ENCODE results near the gene STK38L. TPM values are rescaled to one million over a fixed set of nuclear protein-coding genes. Genes with fewer than 3 reads are reported as not detected.
A peak's percentile ranks its signal among the peaks of the same experiment; 100 is the strongest.

Gene STK38L
- total RNA-seq, 1 donor from 2014 or later: 115 TPM

GRCh38 chr12:27338473-27338872 lies 94.4 kb downstream of the STK38L start:
- H3K4me3 Mint-ChIP-seq (ENCODE audit: unreplicated experiment): no peak overlapping the region
- Histone ChIP-seq H3K4me1 (ENCODE audit: insufficient read depth, low read length) (peaks cover 25% of the 10 kb centered on the region), H4K20me1 (ENCODE audit: insufficient read depth, low read length) (peaks cover 13% of the 10 kb centered on the region), H3K4me3 (ENCODE audit: insufficient read depth, low read depth, low read length) (no peak overlapping the region), H3K4me2 (ENCODE audit: low read length) (no peak overlapping the region), H3K27me3 (ENCODE audit: insufficient read depth, low read length) (no peaks in the 10 kb centered on the region), H3K9ac (ENCODE audit: low read length) (no peak overlapping the region), H3K36me3 (ENCODE audit: insufficient read depth, low read length) (no peaks in the 10 kb centered on the region), H3K79me2 (ENCODE audit: insufficient read depth, low read length) (peaks cover 79% of the 10 kb centered on the region), H3K27ac (ENCODE audit: low read depth, low read length) (no peak overlapping the region), H2AFZ (ENCODE audit: low read depth, low read length) (no peak overlapping the region), H3K9me3 (ENCODE audit: insufficient read depth, low read depth, low read length) (no peaks in the 10 kb centered on the region)
- FAIRE-seq: no peak
- H3K27ac Mint-ChIP-seq (ENCODE audit: unreplicated experiment): no peak overlapping the region
- H3K4me1 Mint-ChIP-seq (ENCODE audit: low read depth, unreplicated experiment): peaks cover 27% of the 10 kb centered on the region
- peaks cover 2% of the 10 kb centered on the region for H3K9me3 Mint-ChIP-seq (ENCODE audit: unreplicated experiment)
- no peaks in the 10 kb centered on the region for H3K27me3 Mint-ChIP-seq (ENCODE audit: low read depth, unreplicated experiment)
- DNase-seq (ENCODE audit: low read depth): no peak
- no peaks in the 10 kb centered on the region for H3K36me3 Mint-ChIP-seq (ENCODE audit: low read depth, unreplicated experiment)
- TF ChIP-seq EZH2 (IDR thresholded peaks at IDR 0.05; ENCODE audit: insufficient read depth, low read length) (no peak), CTCF (IDR thresholded peaks at IDR 0.05; ENCODE audit: insufficient read depth, low read depth, low read length) (no peak)

GRCh38 chr12:27340971-27341370 lies 96.9 kb downstream of the STK38L start:
- Histone ChIP-seq H3K79me2 (ENCODE audit: insufficient read depth, low read length) (peaks cover 75% of the 10 kb centered on the region), H3K36me3 (ENCODE audit: insufficient read depth, low read length) (no peaks in the 10 kb centered on the region), H2AFZ (ENCODE audit: low read depth, low read length) (no peak overlapping the region), H3K4me2 (ENCODE audit: low read length) (peak overlapping the region; percentile 34), H3K27ac (ENCODE audit: low read depth, low read length) (no peak overlapping the region), H3K4me1 (ENCODE audit: insufficient read depth, low read length) (peaks cover 35% of the 10 kb centered on the region), H3K27me3 (ENCODE audit: insufficient read depth, low read length) (no peaks in the 10 kb centered on the region), H3K9me3 (ENCODE audit: insufficient read depth, low read depth, low read length) (no peaks in the 10 kb centered on the region), H3K9ac (ENCODE audit: low read length) (no peak overlapping the region), H4K20me1 (ENCODE audit: insufficient read depth, low read length) (peaks cover 3% of the 10 kb centered on the region), H3K4me3 (ENCODE audit: insufficient read depth, low read depth, low read length) (no peak overlapping the region)
- TF ChIP-seq CTCF (IDR thresholded peaks at IDR 0.05; ENCODE audit: insufficient read depth, low read depth, low read length) (no peak), EZH2 (IDR thresholded peaks at IDR 0.05; ENCODE audit: insufficient read depth, low read length) (no peak)
- H3K4me1 Mint-ChIP-seq (ENCODE audit: low read depth, unreplicated experiment): peaks cover 38% of the 10 kb centered on the region
- H3K36me3 Mint-ChIP-seq (ENCODE audit: low read depth, unreplicated experiment): no peaks in the 10 kb centered on the region
- FAIRE-seq (no peak), DNase-seq (ENCODE audit: low read depth) (no peak)
- H3K4me3 Mint-ChIP-seq (ENCODE audit: unreplicated experiment): no peak overlapping the region
- H3K27ac Mint-ChIP-seq (ENCODE audit: unreplicated experiment): peak overlapping the region; percentile 29
- H3K9me3 Mint-ChIP-seq (ENCODE audit: unreplicated experiment): no peaks in the 10 kb centered on the region
- no peaks in the 10 kb centered on the region for H3K27me3 Mint-ChIP-seq (ENCODE audit: low read depth, unreplicated experiment)

- Histone ChIP-seq H3K9ac (ENCODE audit: low read length) (peak overlapping the region; percentile 61), H3K36me3 (ENCODE audit: insufficient read depth, low read length) (no peaks in the 10 kb centered on the region), H3K4me3 (ENCODE audit: insufficient read depth, low read depth, low read length) (peak overlapping the region; percentile 8), H3K9me3 (ENCODE audit: insufficient read depth, low read depth, low read length) (no peaks in the 10 kb centered on the region), H3K27ac (ENCODE audit: low read depth, low read length) (peak overlapping the region; percentile 79), H2AFZ (ENCODE audit: low read depth, low read length) (no peak overlapping the region), H3K27me3 (ENCODE audit: insufficient read depth, low read length) (no peaks in the 10 kb centered on the region), H3K4me2 (ENCODE audit: low read length) (peak overlapping the region; percentile 68), H3K4me1 (ENCODE audit: insufficient read depth, low read length) (peaks cover 35% of the 10 kb centered on the region), H3K79me2 (ENCODE audit: insufficient read depth, low read length) (peaks cover 79% of the 10 kb centered on the region), H4K20me1 (ENCODE audit: insufficient read depth, low read length) (no peaks in the 10 kb centered on the region)
- H3K36me3 Mint-ChIP-seq (ENCODE audit: low read depth, unreplicated experiment): no peaks in the 10 kb centered on the region
- FAIRE-seq (peak; percentile 5), DNase-seq (ENCODE audit: low read depth) (no peak)
- peaks cover 36% of the 10 kb centered on the region for H3K4me1 Mint-ChIP-seq (ENCODE audit: low read depth, unreplicated experiment)
- peak overlapping the region; percentile 97 for H3K27ac Mint-ChIP-seq (ENCODE audit: unreplicated experiment)
- H3K9me3 Mint-ChIP-seq (ENCODE audit: unreplicated experiment): no peaks in the 10 kb centered on the region
- H3K27me3 Mint-ChIP-seq (ENCODE audit: low read depth, unreplicated experiment): no peaks in the 10 kb centered on the region
- TF ChIP-seq EZH2 (IDR thresholded peaks at IDR 0.05; ENCODE audit: insufficient read depth, low read length): no peak
- no peak for TF ChIP-seq CTCF (IDR thresholded peaks at IDR 0.05; ENCODE audit: insufficient read depth, low read depth, low read length)
- H3K4me3 Mint-ChIP-seq (ENCODE audit: unreplicated experiment): no peak overlapping the region
Observed at GRCh38 chr12:27342536-27342935, 98.5 kb downstream of the STK38L start.

Measured in astrocyte (in vitro differentiated cells and primary cell).